GM12892 (cell line): ENCODE data around the gene NEDD1.

ENCODE experiments used
- POLR2A ChIP-seq: IDR thresholded peaks from 2 replicates; pipeline ENCODE4 v1.6.1; 2011; ENCODE audit warnings: low read depth, low read length, control low read depth
- POLR2AphosphoS5 ChIP-seq: IDR thresholded peaks from 2 replicates; pipeline ENCODE4 v1.6.1; 2011; ENCODE audit warnings: low read depth, low read length, control low read depth

- no peak for TF ChIP-seq POLR2AphosphoS5
- TF ChIP-seq POLR2A, result no peak
These were observed 90.9 kb downstream of the NEDD1 start for GRCh38 chr12:96997797-96998484.
